Measurements from ENCODE around the gene FARP2. TPM values are rescaled to one million over a fixed set of nuclear protein-coding genes. Genes with fewer than 3 reads are reported as not detected.
"Not testable (repeated sequence)": the region's sequence is repeated elsewhere in the genome, so short reads cannot be mapped to it uniquely, and the experiment has no call there.

FARP2 gene
- total and polyA plus RNA-seq, 10 donors, result 9.1 to 72.8 (median 53.4) TPM

DNA sequence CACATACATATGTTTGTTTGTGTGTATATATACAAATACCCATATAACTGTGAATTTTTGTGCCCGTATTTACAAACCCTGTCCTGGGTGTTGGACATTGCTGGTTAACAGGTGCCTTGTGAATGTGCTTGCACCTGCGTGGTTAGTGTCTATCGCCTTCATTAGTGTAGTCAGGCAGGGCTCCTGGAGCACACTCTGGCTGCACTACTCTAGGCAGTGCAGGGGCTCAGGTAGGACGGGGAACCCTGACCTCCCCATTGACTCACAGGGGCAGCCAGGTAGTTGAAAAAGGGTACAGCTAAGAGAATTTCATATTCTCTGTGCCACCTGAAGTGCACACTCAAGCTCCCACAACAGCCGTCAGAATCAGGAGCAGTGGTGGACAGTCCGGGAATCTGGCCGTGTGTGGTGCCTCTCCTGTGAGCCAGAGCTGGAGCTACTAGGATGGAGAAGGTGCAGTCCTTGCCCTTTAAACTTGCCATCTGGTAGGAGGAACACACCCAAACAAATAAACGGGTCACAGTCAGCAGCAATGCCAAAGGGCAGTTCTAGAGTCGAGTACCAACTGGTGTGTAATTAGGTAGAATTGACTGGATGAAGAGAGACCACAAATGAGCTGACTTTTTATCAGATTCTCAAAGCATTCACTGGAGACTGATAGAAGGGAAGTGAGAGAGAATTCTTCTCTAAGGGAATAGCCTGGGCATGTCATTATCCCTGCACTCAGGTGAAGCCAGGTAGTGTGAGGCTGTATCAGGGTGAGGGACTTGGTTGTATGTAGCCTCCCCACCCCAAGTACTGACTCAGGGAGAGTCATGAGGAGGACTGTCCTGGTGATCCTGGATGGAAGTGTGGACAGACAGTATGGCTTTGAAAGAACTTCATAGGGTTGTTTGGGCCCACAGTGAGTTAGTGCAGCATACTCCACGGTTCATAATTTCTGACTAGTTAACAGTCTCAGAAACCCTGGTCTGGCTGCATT, 44.1 kb downstream of the FARP2 start:
- no peaks in the 10 kb centered on the region for H3K9me3 ChIP-seq
- 87 to 91% (median 88%) methylated on average over 10 of the region's 10 CpGs for WGBS, 5 donors
- H3K4me3 ChIP-seq, result no peak overlapping the region
- H3K27me3 ChIP-seq (replicated peaks in 1 of 7), result no peaks in the 10 kb centered on the region
- intact Hi-C loops (cut with DNase I; ENCODE audit: low total_unique reads), result no loop called here
- H3K36me3 ChIP-seq, result peaks cover 0 to 27% (median 2%) of the 10 kb centered on the region in 6 donors
- no peak for TF ChIP-seq POLR2AphosphoS5 (IDR thresholded peaks at IDR 0.05)
- TF ChIP-seq POLR2A (IDR thresholded peaks at IDR 0.05), result no peak
- no peak for TF ChIP-seq CTCF (IDR thresholded peaks at IDR 0.05 in 8 of 11, conservative IDR thresholded peaks at IDR 0.05 in 3 of 11)
- H3K4me1 ChIP-seq, result no peaks in the 10 kb centered on the region
- H3K27ac ChIP-seq, result no peak overlapping the region
- no peak for DNase-seq

DNA sequence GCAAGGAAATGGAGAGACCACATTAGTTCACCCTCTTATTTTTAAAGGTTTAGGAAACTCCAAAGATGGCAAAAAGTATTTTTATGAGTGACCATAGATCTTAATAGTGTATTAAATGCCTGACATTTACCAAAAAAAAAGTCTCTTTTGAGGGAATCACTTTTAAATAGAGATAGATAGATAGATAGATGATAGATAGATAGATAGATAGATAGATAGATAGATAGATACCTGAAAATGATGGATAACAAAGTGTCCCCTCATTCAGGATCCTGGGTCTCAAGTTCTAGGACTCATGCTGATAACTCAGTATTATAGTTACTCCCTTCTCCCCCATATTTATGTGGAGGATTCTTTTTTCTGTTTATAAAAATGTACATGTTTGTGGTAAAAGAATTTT, 52.8 kb downstream of the FARP2 start:
- Histone ChIP-seq H3K27ac (no peak overlapping the region), H3K36me3 (peaks cover 0 to 92% (median 44%) of the 10 kb centered on the region in 6 donors), H3K9me3 (no peaks in the 10 kb centered on the region), H3K4me1 (no peaks in the 10 kb centered on the region), H3K4me3 (no peak overlapping the region), H3K27me3 (replicated peaks in 1 of 7) (no peaks in the 10 kb centered on the region)
- no peak for DNase-seq
- intact Hi-C loops (cut with DNase I; ENCODE audit: low total_unique reads), result no loop called here
- TF ChIP-seq CTCF (IDR thresholded peaks at IDR 0.05 in 8 of 11, conservative IDR thresholded peaks at IDR 0.05 in 3 of 11), result no peak
- TF ChIP-seq POLR2A (IDR thresholded peaks at IDR 0.05), result no peak
- TF ChIP-seq POLR2AphosphoS5 (IDR thresholded peaks at IDR 0.05), result no peak

DNA sequence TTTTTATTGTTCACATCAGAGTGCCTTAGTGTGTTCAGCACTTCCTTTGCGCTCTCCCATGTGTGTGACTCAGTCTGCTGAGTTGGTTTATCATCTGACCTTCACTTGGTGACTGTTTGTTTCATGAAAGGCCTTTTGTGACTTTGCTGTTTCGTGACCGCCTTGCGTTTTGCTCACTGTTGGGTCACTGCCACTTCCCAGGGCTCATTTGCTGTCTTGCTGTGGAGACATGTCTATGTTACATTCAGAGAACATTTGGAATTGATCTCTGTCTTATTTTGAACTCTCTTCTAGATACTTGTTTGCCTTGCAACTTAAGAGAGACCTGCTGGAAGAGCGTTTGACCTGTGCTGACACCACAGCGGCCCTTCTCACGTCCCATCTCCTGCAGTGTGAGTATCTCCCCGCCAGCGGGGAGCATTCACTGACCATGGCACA, 54.7 kb downstream of the FARP2 start:
- Histone ChIP-seq H3K27me3 (replicated peaks in 1 of 7) (no peaks in the 10 kb centered on the region), H3K9me3 (no peaks in the 10 kb centered on the region), H3K27ac (no peak overlapping the region), H3K4me3 (no peak overlapping the region), H3K4me1 (peaks cover 0 to 5% (median 0%) of the 10 kb centered on the region in 6 donors), H3K36me3 (peaks cover 2 to 95% (median 59%) of the 10 kb centered on the region in 6 donors)
- DNase-seq, result no peak
- WGBS, 5 donors, result 95 to 99% (median 96%) methylated on average over 9 of the region's 9 CpGs
- TF ChIP-seq POLR2AphosphoS5 (IDR thresholded peaks at IDR 0.05) (no peak), CTCF (IDR thresholded peaks at IDR 0.05 in 8 of 11, conservative IDR thresholded peaks at IDR 0.05 in 3 of 11) (no peak), POLR2A (IDR thresholded peaks at IDR 0.05) (no peak)
- intact Hi-C loops (cut with DNase I; ENCODE audit: low total_unique reads), result no loop called here

GRCh38 chr2:241412144-241412543, 56.1 kb downstream of the FARP2 start:
- no peak for DNase-seq

GRCh38 chr2:241413501-241413900, 57.4 kb downstream of the FARP2 start:
- H3K36me3 ChIP-seq, result peaks cover 2 to 99% (median 74%) of the 10 kb centered on the region in 6 donors
- 92 to 96% (median 95%) methylated on average over 4 to 5 of the region's 5 CpGs for WGBS, 5 donors

More at GRCh38 chr2:241412144-241412543, 56.1 kb downstream of the FARP2 start:
- Histone ChIP-seq H3K36me3 (peaks cover 2 to 99% (median 68%) of the 10 kb centered on the region in 6 donors), H3K27ac (no peak overlapping the region), H3K4me1 (peaks cover 0 to 5% (median 0%) of the 10 kb centered on the region in 6 donors), H3K27me3 (replicated peaks in 1 of 7) (no peaks in the 10 kb centered on the region), H3K4me3 (no peak overlapping the region), H3K9me3 (no peaks in the 10 kb centered on the region)
- 70 to 88% (median 79%) methylated on average over 5 of the region's 5 CpGs for WGBS, 5 donors
- intact Hi-C loops (cut with DNase I; ENCODE audit: low total_unique reads), result no loop called here
- TF ChIP-seq CTCF (IDR thresholded peaks at IDR 0.05 in 8 of 11, conservative IDR thresholded peaks at IDR 0.05 in 3 of 11) (no peak), POLR2AphosphoS5 (IDR thresholded peaks at IDR 0.05) (no peak), POLR2A (IDR thresholded peaks at IDR 0.05) (no peak)

More at GRCh38 chr2:241413501-241413900, 57.4 kb downstream of the FARP2 start:
- H3K9me3 ChIP-seq; H3K27ac ChIP-seq; DNase-seq; H3K4me3 ChIP-seq; H3K27me3 ChIP-seq (replicated peaks in 1 of 7); H3K4me1 ChIP-seq; intact Hi-C loops (cut with DNase I; ENCODE audit: low total_unique reads): not testable (repeated sequence)

Data from spleen (tissue), 11 donors.